Mucosa of rectum (tissue), 2 donors: ENCODE results near the gene GASK1A.

Experiments
- H3K27ac ChIP-seq, 2 donors: one replicate each; pipeline ENCODE4 v1.7.0; 2013; ENCODE audit warnings: inconsistent platforms in 2 of 2, low read depth in 2 of 2, low read length in 2 of 2
- H3K27me3 ChIP-seq, 2 donors: one replicate each; pipeline ENCODE4 v1.7.0; 2013; ENCODE audit warnings: low read length in 2 of 2; ENCODE audit not compliant: control insufficient read depth in 2 of 2, insufficient read depth in 2 of 2
- H3K36me3 ChIP-seq, 2 donors: one replicate each; pipeline ENCODE4 v1.7.0; 2013; ENCODE audit warnings: low read length in 2 of 2; ENCODE audit not compliant: control insufficient read depth in 2 of 2, insufficient read depth in 2 of 2
- H3K4me1 ChIP-seq, 2 donors: one replicate each; pipeline ENCODE4 v1.7.0; 2013; ENCODE audit warnings: low read length in 2 of 2, mild to moderate bottlenecking in 1 of 2; ENCODE audit not compliant: control insufficient read depth in 2 of 2, insufficient read depth in 2 of 2
- H3K4me3 ChIP-seq, 2 donors: one replicate each; pipeline ENCODE4 v1.7.0; 2013; ENCODE audit warnings: low read length in 2 of 2
- H3K9ac ChIP-seq, 2 donors: one replicate each; pipeline ENCODE4 v1.7.0; 2013; ENCODE audit warnings: low read length in 2 of 2, low read depth in 1 of 2, mild to moderate bottlenecking in 1 of 2
- H3K9me3 ChIP-seq, 2 donors: one replicate each; pipeline ENCODE4 v1.7.0; 2013; ENCODE audit warnings: low read length in 2 of 2; ENCODE audit not compliant: control insufficient read depth in 2 of 2
- donor health status: healthy.
- donor health status: Normal muscosa, but diverticular disease.

Gene GASK1A

GRCh38 chr3:43094381-43094780, 115.3 kb downstream of the GASK1A start:
- Histone ChIP-seq H3K27ac (no peak overlapping the region), H3K27me3 (no peaks in the 10 kb centered on the region), H3K36me3 (no peaks in the 10 kb centered on the region), H3K4me1 (no peaks in the 10 kb centered on the region), H3K9me3 (no peaks in the 10 kb centered on the region), H3K9ac (no peak overlapping the region), H3K4me3 (no peak overlapping the region)

GRCh38 chr3:43094851-43095250, 115.7 kb downstream of the GASK1A start:
- H3K9ac ChIP-seq: no peak overlapping the region
- no peak overlapping the region for H3K4me3 ChIP-seq
- H3K9me3 ChIP-seq: no peaks in the 10 kb centered on the region
- H3K4me1 ChIP-seq: no peaks in the 10 kb centered on the region
- H3K36me3 ChIP-seq: no peaks in the 10 kb centered on the region
- no peaks in the 10 kb centered on the region for H3K27me3 ChIP-seq
- H3K27ac ChIP-seq: no peak overlapping the region

- Histone ChIP-seq H3K27ac (no peak overlapping the region), H3K9me3 (no peaks in the 10 kb centered on the region), H3K27me3 (no peaks in the 10 kb centered on the region), H3K9ac (no peak overlapping the region), H3K36me3 (no peaks in the 10 kb centered on the region), H3K4me1 (no peaks in the 10 kb centered on the region), H3K4me3 (no peak overlapping the region)
Measured at GRCh38 chr3:43095370-43095769, 116.3 kb downstream of the GASK1A start.

DNA sequence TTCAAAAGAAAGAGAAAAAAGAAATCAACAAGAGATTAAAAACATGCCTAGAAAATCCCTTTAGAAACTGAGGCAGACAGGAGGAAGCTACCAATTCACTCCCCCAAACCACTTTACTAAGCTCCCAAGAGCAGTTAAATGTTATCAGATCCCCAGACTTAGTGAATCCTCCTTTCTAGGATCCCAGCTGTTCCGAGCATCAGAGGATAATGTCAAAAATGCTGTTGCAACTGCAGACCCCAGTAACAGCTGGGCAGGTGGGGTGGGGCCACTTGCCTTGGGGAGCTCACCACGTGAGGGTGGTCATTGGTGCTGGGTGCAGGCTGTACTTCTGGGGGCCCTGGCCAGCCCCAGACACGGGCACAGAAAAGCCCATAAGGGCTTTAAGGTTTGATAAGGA, 117.7 kb downstream of the GASK1A start:
- Histone ChIP-seq H3K4me1 (no peaks in the 10 kb centered on the region), H3K9ac (no peak overlapping the region), H3K9me3 (no peaks in the 10 kb centered on the region), H3K27me3 (no peaks in the 10 kb centered on the region), H3K27ac (no peak overlapping the region), H3K4me3 (no peak overlapping the region), H3K36me3 (no peaks in the 10 kb centered on the region)

DNA sequence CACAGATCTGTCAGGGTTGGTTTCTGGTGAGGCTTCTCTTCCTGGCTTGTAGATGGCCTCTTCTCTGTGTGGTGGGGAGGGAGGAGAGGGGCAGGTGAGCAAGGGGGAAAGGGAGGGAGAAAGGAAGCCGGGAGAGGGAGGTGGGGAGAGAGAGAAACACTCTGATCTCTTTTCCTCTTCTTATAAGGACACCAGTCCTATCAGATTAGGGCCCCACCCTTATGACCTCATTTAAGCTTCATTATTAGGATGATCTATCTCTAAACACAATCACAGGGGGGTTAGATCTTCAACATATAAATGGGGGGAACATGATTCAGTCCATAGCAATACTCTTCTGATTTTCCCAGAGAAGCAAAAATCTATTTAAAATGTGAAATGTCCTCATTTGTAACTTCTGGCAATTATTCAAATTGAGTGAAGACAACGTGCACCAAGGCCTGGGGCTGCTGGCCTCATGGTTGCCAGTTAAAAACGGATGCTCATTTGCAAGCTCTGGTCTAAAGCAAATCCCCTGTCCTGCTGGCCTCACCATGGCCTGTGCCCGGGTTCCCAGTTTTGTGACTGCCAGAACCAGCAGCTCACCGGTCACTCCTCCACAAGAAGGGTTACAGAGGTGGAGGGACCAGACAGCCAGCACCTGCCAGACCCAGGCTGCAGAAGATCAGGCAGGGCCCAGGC, 118.4 kb downstream of the GASK1A start:
- Histone ChIP-seq H3K9ac (no peak overlapping the region), H3K27me3 (no peaks in the 10 kb centered on the region), H3K4me1 (no peaks in the 10 kb centered on the region), H3K9me3 (no peaks in the 10 kb centered on the region), H3K36me3 (no peaks in the 10 kb centered on the region), H3K4me3 (no peak overlapping the region), H3K27ac (no peak overlapping the region)

DNA sequence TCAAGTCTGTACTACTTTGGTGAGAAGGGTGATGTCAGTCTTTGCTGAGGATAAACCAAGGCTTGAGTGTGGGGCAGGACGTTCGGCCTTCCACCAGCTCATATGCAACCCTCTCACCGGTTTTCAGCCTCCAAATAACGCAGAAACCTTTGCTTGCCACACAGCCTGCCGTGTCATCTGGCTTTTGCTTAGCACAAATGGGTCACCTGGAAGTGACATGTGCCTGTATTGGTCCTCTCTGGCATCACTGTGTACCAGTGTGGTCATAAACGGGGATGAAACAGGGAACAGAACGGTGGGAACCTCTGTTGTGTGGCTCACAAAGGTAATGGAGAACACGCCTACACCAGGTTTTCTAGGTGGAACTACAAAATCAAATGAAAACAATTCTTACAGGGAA, 119.7 kb downstream of the GASK1A start:
- no peak overlapping the region for H3K9ac ChIP-seq
- no peaks in the 10 kb centered on the region for H3K4me1 ChIP-seq
- no peak overlapping the region for H3K4me3 ChIP-seq
- no peaks in the 10 kb centered on the region for H3K9me3 ChIP-seq
- no peaks in the 10 kb centered on the region for H3K27me3 ChIP-seq
- H3K27ac ChIP-seq: no peak overlapping the region
- H3K36me3 ChIP-seq: no peaks in the 10 kb centered on the region

- Histone ChIP-seq H3K9me3 (no peaks in the 10 kb centered on the region), H3K27ac (no peak overlapping the region), H3K36me3 (no peaks in the 10 kb centered on the region), H3K9ac (no peak overlapping the region), H3K27me3 (no peaks in the 10 kb centered on the region), H3K4me3 (no peak overlapping the region), H3K4me1 (peaks cover 0 to 6% of the 10 kb centered on the region in 2 donors)
Measured at GRCh38 chr3:43102773-43103480, 123.8 kb downstream of the GASK1A start.

- Histone ChIP-seq H3K9ac (no peak overlapping the region), H3K36me3 (no peaks in the 10 kb centered on the region), H3K4me3 (no peak overlapping the region), H3K9me3 (no peaks in the 10 kb centered on the region), H3K27me3 (no peaks in the 10 kb centered on the region), H3K4me1 (peaks cover 0 to 6% of the 10 kb centered on the region in 2 donors), H3K27ac (no peak overlapping the region)
Measured at GRCh38 chr3:43104039-43104438, 124.9 kb downstream of the GASK1A start.

GRCh38 chr3:43104660-43105595, 125.8 kb downstream of the GASK1A start:
- Histone ChIP-seq H3K4me3 (peak overlapping the region; percentile 0 to 55), H3K9me3 (no peaks in the 10 kb centered on the region), H3K4me1 (peaks cover 0 to 6% of the 10 kb centered on the region in 2 donors), H3K27me3 (no peaks in the 10 kb centered on the region), H3K9ac (peak overlapping the region in 1 of 2 donors; percentile 15), H3K36me3 (no peaks in the 10 kb centered on the region), H3K27ac (no peak overlapping the region)
